H9 (cell line): ENCODE results near the gene SMAD3. TPM values are rescaled to one million over a fixed set of nuclear protein-coding genes. Genes with fewer than 3 reads are reported as not detected.

Experiments used
- DNase-seq: peaks from one replicate; pipeline ENCODE4 v3.0.0-alpha.2; 2017
- H2AFZ ChIP-seq: one replicate; pipeline ENCODE4 v1.6.1; 2013; ENCODE audit warnings: mild to moderate bottlenecking, low read length, control low read depth, moderate library complexity
- H2AK5ac ChIP-seq: 2 replicates; pipeline ENCODE4 v1.6.1; 2013; ENCODE audit warnings: low read length, control low read depth, mixed read lengths; ENCODE audit not compliant: insufficient read length
- H2BK120ac ChIP-seq: one replicate; pipeline ENCODE4 v1.6.1; 2013; ENCODE audit warnings: low read depth, mild to moderate bottlenecking, low read length, control low read depth, inconsistent platforms; ENCODE audit not compliant: poor library complexity, severe bottlenecking
- H2BK12ac ChIP-seq: 2 replicates; pipeline ENCODE4 v1.6.1; 2013; ENCODE audit warnings: low read length, control low read depth, mixed read lengths, low read depth; ENCODE audit not compliant: insufficient read length
- H2BK15ac ChIP-seq: 2 replicates; pipeline ENCODE4 v1.6.1; 2013; ENCODE audit warnings: low read depth, low read length, control low read depth
- H2BK20ac ChIP-seq: one replicate; pipeline ENCODE4 v1.6.1; 2013; ENCODE audit warnings: low read depth, mild to moderate bottlenecking, low read length, control low read depth, inconsistent platforms; ENCODE audit not compliant: poor library complexity, severe bottlenecking
- H2BK5ac ChIP-seq: 2 replicates; pipeline ENCODE4 v1.6.1; 2013; ENCODE audit warnings: low read length, control low read depth, mixed read lengths; ENCODE audit not compliant: insufficient read length
- H3K14ac ChIP-seq: 2 replicates; pipeline ENCODE4 v1.6.1; 2013; ENCODE audit warnings: low read length, control low read depth; ENCODE audit not compliant: insufficient read depth
- H3K18ac ChIP-seq: 2 replicates; pipeline ENCODE4 v1.6.1; 2013; ENCODE audit warnings: low read depth, mild to moderate bottlenecking, mixed read lengths, low read length, control low read depth; ENCODE audit not compliant: insufficient read length
- H3K23ac ChIP-seq: 2 replicates; pipeline ENCODE4 v1.6.1; 2013; ENCODE audit warnings: low read length, control low read depth, mixed read lengths, low read depth; ENCODE audit not compliant: insufficient read length
- H3K23me2 ChIP-seq: 2 replicates; pipeline ENCODE4 v1.6.1; 2013; ENCODE audit warnings: low read depth, mild to moderate bottlenecking, mixed read lengths, low read length, control low read depth; ENCODE audit not compliant: insufficient read length, poor library complexity, severe bottlenecking
- H3K27ac ChIP-seq: 2 replicates; pipeline ENCODE4 v1.5.1; 2013; ENCODE audit warnings: low read length, control low read depth, mixed read lengths, low read depth; ENCODE audit not compliant: insufficient read length
- H3K27me3 ChIP-seq: 2 replicates; pipeline ENCODE4 v1.6.1; 2013; ENCODE audit warnings: low read length, control low read depth, inconsistent platforms; ENCODE audit not compliant: insufficient read depth
- H3K4ac ChIP-seq: 2 replicates; pipeline ENCODE4 v1.6.1; 2013; ENCODE audit warnings: low read depth, mild to moderate bottlenecking, control low read depth, inconsistent platforms, low read length, moderate library complexity
- H3K4me1 ChIP-seq: 2 replicates; pipeline ENCODE4 v1.6.1; 2013; ENCODE audit warnings: low read length, control low read depth, inconsistent platforms; ENCODE audit not compliant: insufficient read depth
- H3K4me2 ChIP-seq: 2 replicates; pipeline ENCODE4 v1.6.1; 2013; ENCODE audit warnings: low read length, control low read depth, mixed read lengths; ENCODE audit not compliant: insufficient read length, insufficient read depth
- H3K56ac ChIP-seq: 2 replicates; pipeline ENCODE4 v1.6.1; 2013; ENCODE audit warnings: low read depth, mild to moderate bottlenecking, mixed read lengths, low read length, control low read depth; ENCODE audit not compliant: insufficient read length
- H3K79me1 ChIP-seq: 2 replicates; pipeline ENCODE4 v1.6.1; 2013; ENCODE audit warnings: low read depth, mild to moderate bottlenecking, moderate library complexity, low read length, control low read depth, inconsistent platforms; ENCODE audit not compliant: insufficient read depth, poor library complexity, severe bottlenecking
- H3K79me2 ChIP-seq: 2 replicates; pipeline ENCODE4 v1.6.1; 2013; ENCODE audit warnings: low read length, control low read depth, inconsistent platforms; ENCODE audit not compliant: insufficient read depth
- H3K9ac ChIP-seq: 2 replicates; pipeline ENCODE4 v1.6.1; 2013; ENCODE audit warnings: low read length, control low read depth, mixed read lengths; ENCODE audit not compliant: insufficient read length; ENCODE audit errors: extremely low read depth
- H3K9me3 ChIP-seq: one replicate; pipeline ENCODE4 v1.6.1; 2013; ENCODE audit warnings: low read depth, low read length, inconsistent platforms; ENCODE audit not compliant: control insufficient read depth
- H3T11ph ChIP-seq: one replicate; pipeline ENCODE4 v1.6.1; 2013; ENCODE audit warnings: mild to moderate bottlenecking, low read length, control low read depth, inconsistent platforms
- H4K20me1 ChIP-seq: one replicate; pipeline ENCODE4 v1.6.1; 2013; ENCODE audit not compliant: control insufficient read depth, insufficient read length, insufficient read depth
- H4K5ac ChIP-seq: 2 replicates; pipeline ENCODE4 v1.6.1; 2013; ENCODE audit warnings: low read depth, mild to moderate bottlenecking, mixed read lengths, low read length, control low read depth; ENCODE audit not compliant: insufficient read length
- H4K8ac ChIP-seq: replicated peaks from 2 replicates; pipeline ENCODE4 v1.6.1; 2013; ENCODE audit warnings: low read length, control low read depth, mixed read lengths, low read depth; ENCODE audit not compliant: insufficient read length
- H4K91ac ChIP-seq: 2 replicates; pipeline ENCODE4 v1.6.1; 2013; ENCODE audit warnings: low read depth, mild to moderate bottlenecking, moderate library complexity, mixed read lengths, low read length, control low read depth; ENCODE audit not compliant: insufficient read length
- H3K27ac Mint-ChIP-seq, 3 experiments: 2 replicates in 2 of 3; 3 replicates in 1 of 3; pipeline ENCODE4 v1.8.0; 2020 to 2021; ENCODE audit warnings: mixed read lengths in 3 of 3, mild to moderate bottlenecking in 1 of 3, moderate library complexity in 1 of 3
- H3K27me3 Mint-ChIP-seq: 2 replicates; pipeline ENCODE4 v1.8.0; 2021; ENCODE audit warnings: low read depth, mild to moderate bottlenecking, moderate library complexity, mixed read lengths
- H3K36me3 Mint-ChIP-seq, 3 experiments: 2 replicates in 2 of 3; 3 replicates in 1 of 3; pipeline ENCODE4 v1.8.0; 2020 to 2021; ENCODE audit warnings: low read depth in 3 of 3, mixed read lengths in 3 of 3; ENCODE audit not compliant: insufficient read depth in 1 of 3
- H3K4me1 Mint-ChIP-seq, 2 experiments: 2 replicates each; pipeline ENCODE4 v1.8.0; 2020; ENCODE audit warnings: mixed read lengths in 2 of 2
- H3K4me3 Mint-ChIP-seq, 2 experiments: 2 replicates in 1 of 2; 3 replicates in 1 of 2; pipeline ENCODE4 v1.8.0; 2020 to 2021; ENCODE audit warnings: mild to moderate bottlenecking in 2 of 2, mixed read lengths in 2 of 2, moderate library complexity in 1 of 2
- H3K9me3 Mint-ChIP-seq, 2 experiments: 2 replicates in 1 of 2; 3 replicates in 1 of 2; pipeline ENCODE4 v1.8.0; 2020; ENCODE audit warnings: mild to moderate bottlenecking in 2 of 2, mixed read lengths in 2 of 2, moderate library complexity in 1 of 2
- total RNA-seq: library from RNA; stranded (reverse); gene quantifications from 2 replicates; pipeline ENCODE4 v1.2.1, GENCODE V29; 2021
- TF ChIP-seq, protein P1 (sequence below): fragments of 200-600 bp; sonication (generic); conservative IDR thresholded peaks from 3 replicates; pipeline ENCODE4 v1.8.0; 2021; ENCODE audit warnings: antibody characterized with exemption, mild to moderate bottlenecking

SMAD3 gene
- total RNA-seq, 1 experiment from 2014 or later: 26.7 TPM

DNA sequence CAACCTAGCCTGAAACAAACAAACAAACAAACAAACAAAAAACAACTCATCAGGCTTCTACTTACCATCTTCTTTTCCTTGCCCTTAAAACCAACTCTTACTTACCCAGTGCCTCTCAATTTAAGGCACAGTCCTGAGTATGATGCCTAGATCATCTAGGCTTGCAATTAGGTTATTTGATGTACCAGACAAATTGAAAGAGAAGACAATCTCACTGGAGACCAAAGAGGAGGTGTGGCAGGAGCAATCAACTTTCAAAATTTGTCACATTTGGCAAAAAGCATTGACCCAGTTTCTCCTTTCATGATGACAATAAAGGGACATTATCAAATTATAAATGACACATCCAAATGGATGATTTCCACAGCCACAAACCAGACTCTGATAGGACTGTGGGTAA lies 153.0 kb downstream of the SMAD3 start:
- no peaks in the 10 kb centered on the region for H3K4me1 Mint-ChIP-seq
- H2BK20ac ChIP-seq: no peak overlapping the region
- H3K27ac Mint-ChIP-seq: no peak overlapping the region
- H3K27me3 ChIP-seq: no peaks in the 10 kb centered on the region
- no peak overlapping the region for H3K18ac ChIP-seq
- no peak overlapping the region for H3K4me3 Mint-ChIP-seq
- H4K8ac ChIP-seq: no peak overlapping the region
- H3K23ac ChIP-seq: no peak overlapping the region
- H3K14ac ChIP-seq: no peak overlapping the region
- no peak overlapping the region for H3K4ac ChIP-seq
- no peak overlapping the region for H3K9ac ChIP-seq
- DNase-seq: no peak
- H3K4me2 ChIP-seq: no peak overlapping the region
- no peaks in the 10 kb centered on the region for H3K23me2 ChIP-seq
- H4K5ac ChIP-seq: no peak overlapping the region
- H3K36me3 Mint-ChIP-seq: peaks cover 0 to 6% (median 0%) of the 10 kb centered on the region in 3 experiments; a peak in 2 of 7 replicates
- no peak overlapping the region for H3K27ac ChIP-seq
- no peaks in the 10 kb centered on the region for H3K4me1 ChIP-seq
- no peak overlapping the region for H2AFZ ChIP-seq
- no peak overlapping the region for H2BK120ac ChIP-seq
- H3K56ac ChIP-seq: no peak overlapping the region
- H3K9me3 ChIP-seq: no peaks in the 10 kb centered on the region
- no peak overlapping the region for H2BK12ac ChIP-seq
- H4K91ac ChIP-seq: no peak overlapping the region
- H2BK15ac ChIP-seq: no peak overlapping the region
- H2AK5ac ChIP-seq: no peak overlapping the region
- H3T11ph ChIP-seq: no peak overlapping the region
- H4K20me1 ChIP-seq: no peaks in the 10 kb centered on the region
- H3K9me3 Mint-ChIP-seq: no peaks in the 10 kb centered on the region
- no peaks in the 10 kb centered on the region for H3K79me2 ChIP-seq
- no peaks in the 10 kb centered on the region for H3K27me3 Mint-ChIP-seq
- no peaks in the 10 kb centered on the region for H3K79me1 ChIP-seq
- TF ChIP-seq, protein P1, sequence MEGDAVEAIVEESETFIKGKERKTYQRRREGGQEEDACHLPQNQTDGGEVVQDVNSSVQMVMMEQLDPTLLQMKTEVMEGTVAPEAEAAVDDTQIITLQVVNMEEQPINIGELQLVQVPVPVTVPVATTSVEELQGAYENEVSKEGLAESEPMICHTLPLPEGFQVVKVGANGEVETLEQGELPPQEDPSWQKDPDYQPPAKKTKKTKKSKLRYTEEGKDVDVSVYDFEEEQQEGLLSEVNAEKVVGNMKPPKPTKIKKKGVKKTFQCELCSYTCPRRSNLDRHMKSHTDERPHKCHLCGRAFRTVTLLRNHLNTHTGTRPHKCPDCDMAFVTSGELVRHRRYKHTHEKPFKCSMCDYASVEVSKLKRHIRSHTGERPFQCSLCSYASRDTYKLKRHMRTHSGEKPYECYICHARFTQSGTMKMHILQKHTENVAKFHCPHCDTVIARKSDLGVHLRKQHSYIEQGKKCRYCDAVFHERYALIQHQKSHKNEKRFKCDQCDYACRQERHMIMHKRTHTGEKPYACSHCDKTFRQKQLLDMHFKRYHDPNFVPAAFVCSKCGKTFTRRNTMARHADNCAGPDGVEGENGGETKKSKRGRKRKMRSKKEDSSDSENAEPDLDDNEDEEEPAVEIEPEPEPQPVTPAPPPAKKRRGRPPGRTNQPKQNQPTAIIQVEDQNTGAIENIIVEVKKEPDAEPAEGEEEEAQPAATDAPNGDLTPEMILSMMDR: no peak
- no peak overlapping the region for H2BK5ac ChIP-seq
